PC-3 (cell line): ENCODE results near the gene RPS3. TPM values are rescaled to one million over a fixed set of nuclear protein-coding genes. Genes with fewer than 3 reads are reported as not detected.
"Not testable (repeated sequence)": the region's sequence is repeated elsewhere in the genome, so short reads cannot be mapped to it uniquely, and the experiment has no call there.

Experiments used
- ATAC-seq: fragments of 200-7000 bp; cut with Tn5 transposase; 2 replicates; pipeline ENCODE4 v1.9.1; 2020; ENCODE audit warnings: mild to moderate bottlenecking, moderate library complexity
- BruUV-seq: library from RNA; stranded (reverse); fragments of 400-500 nt; replicated peaks from 2 replicates; lab custom pipeline; 2021; lab: Mats Ljungman, UMichigan
- CTCF ChIA-PET: fragments of 300-600 bp; sonication (Branson Sonifier 250); formaldehyde crosslinking; loops from one replicate; lab custom pipeline; 2022; ENCODE audit warnings: antibody characterized with exemption; lab: Charles Lee
- POLR2A ChIA-PET: fragments of 300-600 bp; sonication (Branson Sonifier 250); formaldehyde crosslinking; loops from one replicate; lab custom pipeline; 2022; ENCODE audit warnings: antibody characterized with exemption; ENCODE audit not compliant: unreplicated experiment; lab: Charles Lee
- DNase-seq: peaks from one replicate; pipeline ENCODE4 v3.0.0-alpha.2; 2015
- H2AFZ ChIP-seq: fragments of 300-600 bp; sonication (generic); 2 replicates; pipeline ENCODE4 v1.6.0; 2016; ENCODE audit warnings: antibody characterized with exemption, low read length
- H3F3A ChIP-seq: fragments of 300-600 bp; sonication (generic); one replicate; pipeline ENCODE4 v1.6.0; 2017; ENCODE audit warnings: antibody characterized with exemption, low read length, control low read depth, mild to moderate bottlenecking; ENCODE audit not compliant: unreplicated experiment
- H3K27ac ChIP-seq: fragments of 300-600 bp; sonication (generic); 2 replicates; pipeline ENCODE4 v1.5.1; 2016; ENCODE audit warnings: mild to moderate bottlenecking, low read length
- H3K27me3 ChIP-seq: fragments of 300-600 bp; sonication (generic); 2 replicates; pipeline ENCODE4 v1.6.1; 2016; ENCODE audit warnings: low read length, mixed read lengths
- H3K36me3 ChIP-seq: fragments of 300-600 bp; sonication (generic); 2 replicates; pipeline ENCODE4 v1.6.1; 2016; ENCODE audit warnings: low read depth, mixed run types, low read length, mixed read lengths
- H3K4me1 ChIP-seq: fragments of 300-600 bp; sonication (generic); 2 replicates; pipeline ENCODE4 v1.5.1; 2016; ENCODE audit warnings: low read length; ENCODE audit not compliant: insufficient read depth
- H3K4me2 ChIP-seq: fragments of 300-600 bp; sonication (generic); 2 replicates; pipeline ENCODE4 v1.6.0; 2016; ENCODE audit warnings: low read length
- H3K4me3 ChIP-seq: fragments of 300-600 bp; sonication (generic); 2 replicates; pipeline ENCODE4 v1.5.1; 2016; ENCODE audit warnings: mild to moderate bottlenecking, low read length, mixed read lengths
- H3K79me2 ChIP-seq: fragments of 300-600 bp; sonication (generic); 2 replicates; pipeline ENCODE4 v1.6.1; 2017; ENCODE audit warnings: low read length, mixed read lengths
- H3K9ac ChIP-seq: fragments of 300-600 bp; sonication (generic); 2 replicates; pipeline ENCODE4 v1.6.0; 2016; ENCODE audit warnings: mild to moderate bottlenecking, low read length
- H3K9me2 ChIP-seq: fragments of 300-600 bp; sonication (generic); replicated peaks from 2 replicates; pipeline ENCODE4 v1.6.1; 2016; ENCODE audit warnings: mixed run types, low read length, mixed read lengths
- H3K9me3 ChIP-seq: fragments of 300-600 bp; sonication (generic); 2 replicates; pipeline ENCODE4 v1.6.1; 2016; ENCODE audit warnings: low read length, mixed read lengths
- H4K20me1 ChIP-seq: fragments of 300-600 bp; sonication (generic); 2 replicates; pipeline ENCODE4 v1.6.1; 2016; ENCODE audit warnings: low read length, mixed read lengths
- EZH2 ChIP-seq: fragments of 300-600 bp; sonication (generic); IDR thresholded peaks from one replicate; pipeline ENCODE4 v1.6.1; 2017; ENCODE audit warnings: antibody characterized with exemption, mild to moderate bottlenecking, low read length; ENCODE audit not compliant: unreplicated experiment
- EZH2phosphoT487 ChIP-seq: fragments of 300-600 bp; sonication (generic); IDR thresholded peaks from 2 replicates; pipeline ENCODE4 v1.6.1; 2018; ENCODE audit warnings: mild to moderate bottlenecking, antibody characterized with exemption, low read length, borderline replicate concordance
- intact Hi-C: fragments of 100-400 bp; cut with micrococcal nuclease; formaldehyde crosslinking; loops from 2 replicates; pipeline ENCODE4 v1.9.0; 2023
- total RNA-seq: library from RNA; depleted of rRNA; stranded (reverse); fragments of >200 nt; gene quantifications from 2 replicates; pipeline ENCODE4 v1.2.3, GENCODE V29; 2014
- TF ChIP-seq, protein P1 (sequence below): fragments of 300-600 bp; sonication (generic); conservative IDR thresholded peaks from 2 replicates; pipeline ENCODE4 v1.5.1; 2017; ENCODE audit warnings: antibody characterized with exemption, low read depth, mild to moderate bottlenecking, low read length

RPS3 gene
- total RNA-seq, 1 experiment from 2014 or later = 2,018 TPM

DNA sequence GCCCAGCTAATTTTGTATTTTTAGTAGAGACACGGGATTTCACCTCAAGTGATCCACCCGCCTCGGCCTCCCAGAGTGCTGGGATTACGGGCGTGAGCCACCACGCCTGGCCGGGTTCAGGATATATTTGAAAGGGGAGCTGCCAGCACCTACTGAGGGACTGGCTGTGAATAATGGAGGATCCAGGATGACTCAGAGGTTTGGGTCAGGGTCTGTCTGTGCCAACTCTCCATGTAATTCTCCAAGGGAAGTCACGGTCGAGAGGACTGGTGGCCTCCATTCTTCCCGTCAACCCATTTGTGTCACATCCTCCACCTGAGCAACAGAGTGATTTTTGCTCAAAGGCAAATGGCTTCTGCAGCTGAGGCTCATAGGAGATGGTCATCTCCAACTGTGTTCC lies 44.3 kb upstream of the RPS3 start:
- Histone ChIP-seq H2AFZ (no peak overlapping the region), H3K9me3 (no peaks in the 10 kb centered on the region), H3K27ac (no peak overlapping the region), H3K4me3 (no peak overlapping the region), H3K27me3 (no peaks in the 10 kb centered on the region), H3F3A (no peaks in the 10 kb centered on the region), H3K79me2 (no peaks in the 10 kb centered on the region), H4K20me1 (no peaks in the 10 kb centered on the region), H3K9ac (no peak overlapping the region), H3K36me3 (no peaks in the 10 kb centered on the region), H3K4me1 (peaks cover 18% of the 10 kb centered on the region), H3K9me2 (no peaks in the 10 kb centered on the region), H3K4me2 (no peak overlapping the region)
- CTCF ChIA-PET = no interaction called here
- POLR2A ChIA-PET = interaction anchor here (0.6 kb wide), 1 partner anchor 31 kb away, joined by 7 read pairs; no protein-coding TSS in a partner anchor
- ATAC-seq (no peak), DNase-seq (peak; percentile 24)
- TF ChIP-seq, protein P1, sequence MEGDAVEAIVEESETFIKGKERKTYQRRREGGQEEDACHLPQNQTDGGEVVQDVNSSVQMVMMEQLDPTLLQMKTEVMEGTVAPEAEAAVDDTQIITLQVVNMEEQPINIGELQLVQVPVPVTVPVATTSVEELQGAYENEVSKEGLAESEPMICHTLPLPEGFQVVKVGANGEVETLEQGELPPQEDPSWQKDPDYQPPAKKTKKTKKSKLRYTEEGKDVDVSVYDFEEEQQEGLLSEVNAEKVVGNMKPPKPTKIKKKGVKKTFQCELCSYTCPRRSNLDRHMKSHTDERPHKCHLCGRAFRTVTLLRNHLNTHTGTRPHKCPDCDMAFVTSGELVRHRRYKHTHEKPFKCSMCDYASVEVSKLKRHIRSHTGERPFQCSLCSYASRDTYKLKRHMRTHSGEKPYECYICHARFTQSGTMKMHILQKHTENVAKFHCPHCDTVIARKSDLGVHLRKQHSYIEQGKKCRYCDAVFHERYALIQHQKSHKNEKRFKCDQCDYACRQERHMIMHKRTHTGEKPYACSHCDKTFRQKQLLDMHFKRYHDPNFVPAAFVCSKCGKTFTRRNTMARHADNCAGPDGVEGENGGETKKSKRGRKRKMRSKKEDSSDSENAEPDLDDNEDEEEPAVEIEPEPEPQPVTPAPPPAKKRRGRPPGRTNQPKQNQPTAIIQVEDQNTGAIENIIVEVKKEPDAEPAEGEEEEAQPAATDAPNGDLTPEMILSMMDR = no peak
- intact Hi-C loops = no loop called here
- BruUV-seq = no TSS peak

DNA sequence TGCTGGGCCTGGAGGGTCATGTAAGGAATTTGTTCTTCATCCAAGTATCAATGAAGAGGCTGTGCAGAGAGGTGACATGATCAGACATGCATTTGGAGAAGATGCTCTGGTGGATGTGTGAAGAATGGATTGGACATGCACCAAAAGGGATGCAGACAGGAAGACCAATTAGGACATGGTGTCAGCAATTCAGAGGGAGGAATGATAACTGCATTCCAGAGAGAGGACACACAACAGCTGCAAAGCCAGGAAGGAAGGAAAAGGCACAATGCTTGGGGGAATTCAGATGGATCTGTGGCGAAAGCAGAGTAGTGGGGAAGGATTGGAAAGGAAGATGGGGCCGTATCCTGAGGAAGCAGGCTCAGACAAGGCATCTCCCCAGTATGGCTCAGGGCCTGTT lies 42.7 kb upstream of the RPS3 start:
- Histone ChIP-seq H3F3A (no peaks in the 10 kb centered on the region), H4K20me1 (no peaks in the 10 kb centered on the region), H3K9me2 (no peaks in the 10 kb centered on the region), H2AFZ (no peak overlapping the region), H3K79me2 (no peaks in the 10 kb centered on the region), H3K4me3 (no peak overlapping the region), H3K9ac (no peak overlapping the region), H3K9me3 (no peaks in the 10 kb centered on the region), H3K4me2 (no peak overlapping the region), H3K4me1 (peaks cover 6% of the 10 kb centered on the region), H3K36me3 (no peaks in the 10 kb centered on the region), H3K27me3 (no peaks in the 10 kb centered on the region), H3K27ac (no peak overlapping the region)
- ATAC-seq (no peak), DNase-seq (no peak)
- TF ChIP-seq, protein P1 = no peak
- no peak for TF ChIP-seq EZH2phosphoT487
- TF ChIP-seq EZH2 = no peak
- POLR2A ChIA-PET = no interaction called here
- CTCF ChIA-PET = no interaction called here
- no TSS peak for BruUV-seq
- intact Hi-C loops = no loop called here

- H3K9ac ChIP-seq, DNase-seq, H3F3A ChIP-seq, H3K9me3 ChIP-seq, H3K4me3 ChIP-seq, H3K4me1 ChIP-seq, H2AFZ ChIP-seq, H3K9me2 ChIP-seq, H3K36me3 ChIP-seq, CTCF ChIA-PET, H3K27me3 ChIP-seq, POLR2A ChIA-PET, H4K20me1 ChIP-seq, H3K79me2 ChIP-seq, H3K4me2 ChIP-seq, intact Hi-C loops, BruUV-seq, H3K27ac ChIP-seq, ATAC-seq: not testable (repeated sequence)
Observed at GRCh38 chr11:75362285-75362684, 37.0 kb upstream of the RPS3 start.
